KMS-11 (cell line): Measurements from ENCODE around the gene IL34.

Experiments
- H2AFZ ChIP-seq: fragments of 200-600 bp; sonication (generic); 2 replicates; pipeline ENCODE4 v1.6.1; 2016; ENCODE audit warnings: antibody characterized with exemption, mixed run types, low read depth
- H3K27ac ChIP-seq: fragments of 200-600 bp; sonication (generic); 2 replicates; pipeline ENCODE4 v1.6.1; 2016; ENCODE audit warnings: mild to moderate bottlenecking, mixed run types
- H3K27me3 ChIP-seq: fragments of 200-600 bp; sonication (generic); 2 replicates; pipeline ENCODE4 v1.6.1; 2017; ENCODE audit warnings: mild to moderate bottlenecking, low read depth, mixed run types, moderate library complexity; ENCODE audit not compliant: insufficient read depth
- H3K36me3 ChIP-seq: fragments of 200-600 bp; sonication (generic); 2 replicates; pipeline ENCODE4 v1.6.1; 2017; ENCODE audit warnings: mild to moderate bottlenecking, mixed run types; ENCODE audit not compliant: insufficient read depth
- H3K4me1 ChIP-seq: fragments of 200-600 bp; sonication (generic); 2 replicates; pipeline ENCODE4 v1.6.1; 2016; ENCODE audit warnings: mild to moderate bottlenecking, low read depth, mixed run types; ENCODE audit not compliant: poor library complexity, severe bottlenecking
- H3K4me2 ChIP-seq: fragments of 200-600 bp; sonication (generic); 2 replicates; pipeline ENCODE4 v1.7.0; 2016; ENCODE audit warnings: mild to moderate bottlenecking, mixed run types
- H3K4me3 ChIP-seq: fragments of 200-600 bp; sonication (generic); IDR thresholded peaks from 2 replicates; pipeline ENCODE4 v1.6.1; 2017; ENCODE audit warnings: low read depth, low read length, mixed read lengths; ENCODE audit not compliant: insufficient read depth
- H3K79me2 ChIP-seq: fragments of 200-600 bp; sonication (generic); 2 replicates; pipeline ENCODE4 v1.6.1; 2016; ENCODE audit warnings: low read depth, mixed run types; ENCODE audit not compliant: insufficient read depth
- H3K9ac ChIP-seq: fragments of 200-600 bp; sonication (generic); 2 replicates; pipeline ENCODE4 v1.6.1; 2016; ENCODE audit warnings: mild to moderate bottlenecking, mixed run types
- H4K20me1 ChIP-seq: fragments of 200-600 bp; sonication (generic); 2 replicates; pipeline ENCODE4 v1.6.1; 2016; ENCODE audit warnings: mild to moderate bottlenecking, mixed run types; ENCODE audit not compliant: insufficient read depth
- TF ChIP-seq, protein P1 (sequence below): fragments of 200-600 bp; sonication (generic); conservative IDR thresholded peaks from 2 replicates; pipeline ENCODE4 v1.6.1; 2017; ENCODE audit warnings: low read depth, mild to moderate bottlenecking, antibody characterized with exemption, low read length, moderate library complexity, mixed read lengths

Gene IL34

DNA sequence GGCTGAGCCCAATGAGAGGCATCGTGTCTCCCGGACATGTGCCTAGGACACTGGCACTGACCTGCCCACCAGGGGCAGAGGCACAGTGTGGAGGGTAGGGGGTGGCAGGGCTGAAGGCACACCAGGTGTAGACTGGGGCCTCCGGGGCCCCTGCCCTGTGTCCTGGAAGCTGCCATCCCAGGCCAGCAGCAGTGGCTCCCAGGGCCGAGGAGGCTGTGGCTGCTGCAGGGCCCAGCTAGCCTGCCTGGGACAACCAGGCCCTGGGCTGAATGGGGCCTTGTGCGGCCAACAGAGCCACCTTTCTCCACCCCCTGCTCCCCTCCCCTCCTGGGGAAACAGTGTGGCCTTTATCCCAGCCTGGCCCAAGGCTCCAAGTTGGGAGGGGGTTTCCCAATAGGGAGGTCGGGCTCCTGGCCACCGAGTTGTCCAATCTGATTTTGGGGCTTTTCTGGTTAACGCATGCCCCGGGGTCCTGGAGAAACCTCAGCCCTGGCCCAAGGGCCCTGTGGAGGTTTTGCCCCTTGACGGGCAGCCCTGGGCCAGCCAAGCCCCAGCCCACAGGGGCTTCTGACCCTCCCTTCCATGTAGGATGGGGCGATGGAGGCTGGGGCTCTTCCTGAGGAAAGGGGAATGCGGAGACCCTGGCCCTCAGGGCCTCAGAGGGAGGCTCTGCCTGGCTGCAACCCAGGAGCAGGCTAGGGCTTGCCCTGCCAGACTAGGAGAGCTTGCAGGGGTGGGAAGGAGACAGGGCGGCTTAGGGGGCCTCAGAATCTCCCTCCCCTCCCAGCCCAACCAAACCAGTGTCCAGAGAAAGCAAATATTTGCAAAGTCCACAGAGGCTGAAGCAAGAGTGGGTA lies 35.3 kb downstream of the IL34 start:
- Histone ChIP-seq H3K79me2 (no peaks in the 10 kb centered on the region), H3K9ac (no peak overlapping the region), H3K36me3 (no peaks in the 10 kb centered on the region), H2AFZ (no peak overlapping the region), H3K27me3 (no peaks in the 10 kb centered on the region), H3K27ac (no peak overlapping the region), H3K4me2 (no peak overlapping the region), H3K4me3 (no peak overlapping the region), H3K4me1 (no peaks in the 10 kb centered on the region), H4K20me1 (no peaks in the 10 kb centered on the region)
- TF ChIP-seq, protein P1, sequence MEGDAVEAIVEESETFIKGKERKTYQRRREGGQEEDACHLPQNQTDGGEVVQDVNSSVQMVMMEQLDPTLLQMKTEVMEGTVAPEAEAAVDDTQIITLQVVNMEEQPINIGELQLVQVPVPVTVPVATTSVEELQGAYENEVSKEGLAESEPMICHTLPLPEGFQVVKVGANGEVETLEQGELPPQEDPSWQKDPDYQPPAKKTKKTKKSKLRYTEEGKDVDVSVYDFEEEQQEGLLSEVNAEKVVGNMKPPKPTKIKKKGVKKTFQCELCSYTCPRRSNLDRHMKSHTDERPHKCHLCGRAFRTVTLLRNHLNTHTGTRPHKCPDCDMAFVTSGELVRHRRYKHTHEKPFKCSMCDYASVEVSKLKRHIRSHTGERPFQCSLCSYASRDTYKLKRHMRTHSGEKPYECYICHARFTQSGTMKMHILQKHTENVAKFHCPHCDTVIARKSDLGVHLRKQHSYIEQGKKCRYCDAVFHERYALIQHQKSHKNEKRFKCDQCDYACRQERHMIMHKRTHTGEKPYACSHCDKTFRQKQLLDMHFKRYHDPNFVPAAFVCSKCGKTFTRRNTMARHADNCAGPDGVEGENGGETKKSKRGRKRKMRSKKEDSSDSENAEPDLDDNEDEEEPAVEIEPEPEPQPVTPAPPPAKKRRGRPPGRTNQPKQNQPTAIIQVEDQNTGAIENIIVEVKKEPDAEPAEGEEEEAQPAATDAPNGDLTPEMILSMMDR = no peak

DNA sequence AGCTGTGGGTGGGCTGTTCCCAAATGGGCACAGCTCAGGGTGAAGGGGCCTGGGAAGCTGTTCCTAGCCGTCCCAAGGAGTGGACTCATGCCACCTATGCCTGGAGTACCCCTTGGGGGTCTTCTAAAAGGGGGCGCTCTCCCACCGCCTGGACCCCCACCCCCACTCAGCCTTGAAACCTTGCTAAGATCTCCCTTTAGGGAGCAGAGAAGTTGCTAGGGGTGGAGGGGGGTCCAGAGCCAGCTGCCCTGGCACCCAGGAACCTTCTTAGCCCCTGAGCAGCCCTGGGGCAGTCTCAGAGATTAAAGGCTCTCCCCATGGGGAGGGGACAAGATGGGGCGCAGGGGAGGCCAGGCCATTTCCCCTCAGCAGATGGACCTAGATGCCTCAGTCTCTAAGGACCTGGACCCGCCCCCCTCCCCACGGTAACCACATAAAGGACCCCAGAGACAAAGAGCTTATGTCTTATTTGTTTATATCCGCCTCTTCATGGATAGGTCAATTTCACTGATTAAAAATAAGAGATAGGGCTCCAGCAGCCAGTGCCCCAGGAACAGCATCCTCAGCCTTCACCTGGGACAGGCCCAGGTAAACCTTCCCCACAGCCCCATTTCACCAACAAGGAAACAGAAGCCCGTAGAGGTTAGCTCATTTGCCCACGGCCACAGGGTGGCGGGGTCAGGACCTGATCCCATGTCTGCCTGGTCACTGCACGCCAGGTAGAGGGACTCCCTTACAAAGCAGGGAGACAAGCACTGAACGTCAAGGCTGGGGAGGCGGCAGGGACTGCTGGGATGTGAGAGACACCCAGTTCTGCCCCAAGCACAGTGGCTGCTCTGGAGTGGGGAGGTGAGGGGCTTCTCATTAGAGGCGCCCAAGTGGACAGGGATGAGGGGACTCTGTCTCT lies 36.1 kb downstream of the IL34 start:
- no peak overlapping the region for H3K4me2 ChIP-seq
- H3K4me1 ChIP-seq = no peaks in the 10 kb centered on the region
- no peak overlapping the region for H2AFZ ChIP-seq
- TF ChIP-seq, protein P1 = no peak
- no peak overlapping the region for H3K27ac ChIP-seq
- H3K27me3 ChIP-seq = no peaks in the 10 kb centered on the region
- H3K36me3 ChIP-seq = no peaks in the 10 kb centered on the region
- no peaks in the 10 kb centered on the region for H4K20me1 ChIP-seq
- H3K4me3 ChIP-seq = no peak overlapping the region
- H3K9ac ChIP-seq = no peak overlapping the region
- H3K79me2 ChIP-seq = no peaks in the 10 kb centered on the region

DNA sequence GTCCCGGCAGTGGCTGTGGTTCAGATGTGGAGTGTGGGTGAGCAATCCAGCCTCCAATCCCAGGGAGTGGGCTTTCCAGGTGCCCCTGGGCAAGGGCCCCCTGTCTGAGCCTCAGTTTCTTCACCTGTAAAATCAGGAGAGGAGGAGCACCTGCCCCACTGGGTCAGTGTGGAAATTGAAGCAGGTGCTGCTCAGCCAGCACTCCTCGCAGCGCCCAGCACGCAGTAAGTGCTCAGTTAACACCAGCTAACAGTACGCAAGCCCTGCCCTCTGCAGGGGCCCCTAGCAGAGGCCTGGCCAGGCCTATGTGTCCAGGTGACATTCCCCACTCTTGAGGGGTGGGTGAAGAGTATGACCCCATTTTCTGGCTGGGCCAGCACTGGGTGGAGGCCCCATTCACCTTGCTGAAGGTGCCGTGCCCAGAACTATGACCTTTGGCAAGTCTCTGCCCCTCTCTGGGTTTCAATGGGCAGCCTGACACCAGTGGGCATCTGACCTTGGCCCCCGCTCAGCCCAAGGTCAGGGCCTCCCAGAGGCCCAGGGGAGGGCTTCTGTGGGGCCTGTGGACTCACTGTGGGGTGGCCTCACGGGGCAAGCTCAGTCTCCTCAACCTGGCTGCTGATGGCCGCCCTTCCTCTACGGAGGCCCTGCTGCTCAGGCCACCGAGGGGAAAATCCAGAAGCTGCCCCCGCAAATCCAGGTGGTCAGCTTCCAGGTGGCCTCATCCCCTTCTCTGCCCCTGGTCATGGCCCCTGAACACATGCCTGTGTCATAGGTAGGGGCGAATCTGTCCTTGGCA lies 37.0 kb downstream of the IL34 start:
- Histone ChIP-seq H3K27ac (no peak overlapping the region), H3K79me2 (no peaks in the 10 kb centered on the region), H3K4me1 (no peaks in the 10 kb centered on the region), H2AFZ (no peak overlapping the region), H3K4me3 (no peak overlapping the region), H4K20me1 (no peaks in the 10 kb centered on the region), H3K36me3 (no peaks in the 10 kb centered on the region), H3K9ac (no peak overlapping the region), H3K27me3 (no peaks in the 10 kb centered on the region), H3K4me2 (no peak overlapping the region)
- TF ChIP-seq, protein P1 = no peak
